HG02571 (cell line): ENCODE results near the gene DLG2.

ENCODE experiments used
- ATAC-seq: cut with Tn5 transposase; IDR thresholded peaks from one replicate; pipeline ENCODE4 v1.9.1; 2021; ENCODE audit warnings: mild to moderate bottlenecking, moderate library complexity; ENCODE audit not compliant: unreplicated experiment

DLG2 gene

GRCh38 chr11:84541731-84542340 is 1085.3 kb downstream of the DLG2 start:
- ATAC-seq: no peak

GRCh38 chr11:84536456-84536855 is 1090.7 kb downstream of the DLG2 start:
- no peak for ATAC-seq

GRCh38 chr11:84532364-84532763 is 1094.8 kb downstream of the DLG2 start:
- ATAC-seq: no peak

GRCh38 chr11:84526250-84526649 is 1100.9 kb downstream of the DLG2 start:
- ATAC-seq: no peak

- no peak for ATAC-seq
Measured at GRCh38 chr11:84524422-84525051, 1102.6 kb downstream of the DLG2 start.

- no peak for ATAC-seq
Measured at GRCh38 chr11:84522331-84522730, 1104.8 kb downstream of the DLG2 start.

GRCh38 chr11:84518631-84519183 is 1108.4 kb downstream of the DLG2 start:
- no peak for ATAC-seq

GRCh38 chr11:84514436-84514835 is 1112.7 kb downstream of the DLG2 start:
- ATAC-seq: no peak

- no peak for ATAC-seq
Measured at GRCh38 chr11:84503503-84503902, 1123.6 kb downstream of the DLG2 start.

GRCh38 chr11:84501750-84502149 is 1125.4 kb downstream of the DLG2 start:
- no peak for ATAC-seq

- ATAC-seq: no peak
Measured at GRCh38 chr11:84497981-84498411, 1129.1 kb downstream of the DLG2 start.

- ATAC-seq: no peak
Measured at GRCh38 chr11:84497181-84497580, 1130.0 kb downstream of the DLG2 start.

GRCh38 chr11:84496122-84496521 is 1131.0 kb downstream of the DLG2 start:
- no peak for ATAC-seq

- ATAC-seq: no peak
Measured at GRCh38 chr11:84480131-84480530, 1147.0 kb downstream of the DLG2 start.

- ATAC-seq: no peak
Measured at GRCh38 chr11:84476581-84476980, 1150.6 kb downstream of the DLG2 start.

GRCh38 chr11:84471501-84471900 is 1155.6 kb downstream of the DLG2 start:
- ATAC-seq: no peak

- ATAC-seq: no peak
Measured at GRCh38 chr11:84468235-84468634, 1158.9 kb downstream of the DLG2 start.

GRCh38 chr11:84465040-84465439 is 1162.1 kb downstream of the DLG2 start:
- ATAC-seq: no peak

GRCh38 chr11:84455691-84456090 is 1171.5 kb downstream of the DLG2 start:
- ATAC-seq: no peak

- no peak for ATAC-seq
Measured at GRCh38 chr11:84452211-84452610, 1174.9 kb downstream of the DLG2 start.

GRCh38 chr11:84438565-84438964 is 1188.6 kb downstream of the DLG2 start:
- no peak for ATAC-seq
